HepG2 (cell line): Measurements from ENCODE around the gene TBC1D14. TPM values are rescaled to one million over a fixed set of nuclear protein-coding genes. Genes with fewer than 3 reads are reported as not detected.

Experiments used
- AGO1 ChIP-seq: fragments of 200-400 bp; formaldehyde crosslinking; IDR thresholded peaks from 2 replicates; pipeline ENCODE4 v1.6.1; 2017; ENCODE audit warnings: mild to moderate bottlenecking, low read depth, low read length, moderate library complexity; ENCODE audit not compliant: poor library complexity, severe bottlenecking
- CENPX ChIP-seq: sonication (generic); formaldehyde crosslinking; IDR thresholded peaks from 2 replicates; pipeline ENCODE4 v1.9.0; 2021; ENCODE audit warnings: mild to moderate bottlenecking, missing genetic modification reagents, moderate library complexity
- DR1 ChIP-seq: sonication (generic); formaldehyde crosslinking; IDR thresholded peaks from 2 replicates; pipeline ENCODE4 v1.8.0; 2021; ENCODE audit warnings: mild to moderate bottlenecking, missing genetic modification reagents, inconsistent platforms
- IRF2 ChIP-seq: IDR thresholded peaks from 2 replicates; pipeline ENCODE4 v1.6.1; 2018; ENCODE audit warnings: missing genetic modification reagents, missing compliant biosample characterization
- MAFF ChIP-seq: IDR thresholded peaks from 2 replicates; pipeline ENCODE4 v1.6.1; 2011; ENCODE audit warnings: low read depth, low read length, improper control_type of control experiment
- MXI1 ChIP-seq: IDR thresholded peaks from 3 replicates; pipeline ENCODE4 v1.6.1; 2012; ENCODE audit warnings: low read depth, low read length, inconsistent platforms, borderline replicate concordance
- MZF1 ChIP-seq: sonication (generic); formaldehyde crosslinking; IDR thresholded peaks from 2 replicates; pipeline ENCODE4 v1.8.1; 2023; ENCODE audit warnings: mild to moderate bottlenecking, missing genetic modification reagents, borderline replicate concordance
- RAD51 ChIP-seq: fragments of 450-650 bp; IDR thresholded peaks from 2 replicates; pipeline ENCODE4 v1.6.1; 2016; ENCODE audit warnings: borderline replicate concordance
- RORA ChIP-seq: sonication (generic); formaldehyde crosslinking; IDR thresholded peaks from 2 replicates; pipeline ENCODE4 v1.5.0; 2020; ENCODE audit warnings: mild to moderate bottlenecking, missing genetic modification reagents, moderate library complexity
- XRCC5 ChIP-seq: fragments of 200-400 bp; formaldehyde crosslinking; optimal IDR thresholded peaks from 2 replicates; pipeline ENCODE3; 2017; ENCODE audit warnings: mild to moderate bottlenecking, low read length
- ZBTB1 ChIP-seq: sonication (generic); formaldehyde crosslinking; IDR thresholded peaks from 2 replicates; pipeline ENCODE4 v1.4.0; 2020; ENCODE audit warnings: missing genetic modification reagents, borderline replicate concordance
- ZFP82 ChIP-seq: sonication (generic); formaldehyde crosslinking; IDR thresholded peaks from 2 replicates; pipeline ENCODE4 v1.5.1; 2020; ENCODE audit warnings: mild to moderate bottlenecking, missing genetic modification reagents, borderline replicate concordance
- ZNF326 ChIP-seq: sonication (generic); formaldehyde crosslinking; IDR thresholded peaks from 2 replicates; pipeline ENCODE4 v1.4.0; 2020; ENCODE audit warnings: missing genetic modification reagents, borderline replicate concordance
- ZNF556 ChIP-seq: sonication (generic); formaldehyde crosslinking; IDR thresholded peaks from 2 replicates; pipeline ENCODE4 v1.4.0; 2020; ENCODE audit warnings: mild to moderate bottlenecking, missing genetic modification reagents, borderline replicate concordance
- polyA plus RNA-seq, 8 experiments: library from polyadenylated mRNA; depleted of rRNA in 3 of 8; stranded (reverse) in 7 of 8; unstranded in 1 of 8; fragments of >200 nt; fragmentation: Illumina TruSeq in 4 of 8; extraction: Trizol in 4 of 8; gene quantifications; 2 replicates each; pipeline versions ENCODE4 v1.2.1 to v1.2.3, GENCODE V29; 2011 to 2016; ENCODE audit warnings: low read depth in 4 of 8, missing spikeins in 1 of 8, mixed read lengths in 1 of 8; ENCODE audit not compliant: insufficient read depth in 1 of 8
- total RNA-seq, 5 experiments: library from RNA; depleted of rRNA; stranded (reverse); fragments of >200 nt; fragmentation: Illumina TruSeq; extraction: Trizol; gene quantifications; 2 replicates each; pipeline ENCODE4 v1.2.3, GENCODE V29; 2016; ENCODE audit warnings: low read depth in 1 of 5
- TF ChIP-seq, protein P1 (sequence below): sonication (generic); formaldehyde crosslinking; IDR thresholded peaks from 2 replicates; pipeline ENCODE4 v1.4.0; 2020; ENCODE audit warnings: low read depth, mild to moderate bottlenecking, missing genetic modification reagents
- TF ChIP-seq, protein P2 (sequence below): sonication (generic); formaldehyde crosslinking; IDR thresholded peaks from 2 replicates; pipeline ENCODE4 v1.4.0; 2020; ENCODE audit warnings: missing genetic modification reagents
- TF ChIP-seq, protein P3 (sequence below): sonication (generic); formaldehyde crosslinking; IDR thresholded peaks from 2 replicates; pipeline ENCODE4 v1.5.1; 2020; ENCODE audit warnings: mild to moderate bottlenecking, missing genetic modification reagents
- TF ChIP-seq, protein P4 (sequence below): sonication (generic); formaldehyde crosslinking; IDR thresholded peaks from 2 replicates; pipeline ENCODE4 v1.4.0; 2020; ENCODE audit warnings: missing genetic modification reagents
- TF ChIP-seq, protein P5 (sequence below): sonication (generic); formaldehyde crosslinking; IDR thresholded peaks from 2 replicates; pipeline ENCODE4 v1.5.0; 2020; ENCODE audit warnings: mild to moderate bottlenecking, missing genetic modification reagents

The TBC1D14 gene
- total and polyA plus RNA-seq, 2 of the 13 experiments (the other 11 are each of a cell fraction or from before 2014, with no cell fraction given): 29.5 to 46.5 TPM

DNA sequence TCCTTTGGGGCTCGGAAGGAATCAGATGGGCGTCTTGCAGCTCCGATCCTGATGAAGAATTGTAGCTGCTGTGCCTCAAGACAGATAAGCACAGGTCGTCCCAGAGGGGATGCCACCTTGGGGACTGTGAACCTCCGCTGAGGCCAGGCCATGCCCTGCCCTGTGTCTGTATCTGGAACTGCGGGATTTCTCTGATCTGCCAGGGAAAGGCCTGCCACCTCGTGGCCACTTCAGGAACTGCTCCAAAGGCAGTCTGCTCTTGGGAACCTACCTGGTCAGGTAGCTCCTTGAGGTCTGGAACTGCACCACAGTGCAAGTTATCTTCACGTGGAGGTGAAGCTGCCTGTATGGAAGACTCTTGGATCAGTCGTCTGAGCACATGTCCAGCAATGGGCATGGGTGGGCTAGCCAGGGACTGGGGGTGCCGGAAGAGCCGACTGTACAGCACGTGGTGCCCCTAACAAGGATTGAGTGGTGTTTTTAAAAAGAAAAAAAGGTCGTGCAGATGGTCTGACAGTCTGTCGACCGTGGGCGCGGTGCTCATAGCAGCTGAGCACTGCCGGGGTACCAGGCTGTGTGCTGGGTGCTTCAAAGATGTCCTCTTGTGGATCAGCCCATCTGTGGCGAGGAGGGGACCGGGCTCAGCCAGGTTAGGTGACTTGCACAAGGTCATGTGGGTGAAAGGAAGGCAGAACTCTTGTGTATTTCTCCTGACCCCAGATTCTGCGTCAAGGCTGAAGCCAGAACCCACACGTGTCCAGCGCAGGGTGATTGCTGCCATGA, 161.3 kb downstream of the TBC1D14 start (continued):
- no peak for TF ChIP-seq AGO1
- no peak for TF ChIP-seq RAD51
- TF ChIP-seq IRF2 (CRISPR knock-in tag): peak; percentile 75
- no peak for TF ChIP-seq ZFP82 (CRISPR knock-in tag)
- TF ChIP-seq RORA (CRISPR knock-in tag): no peak
- TF ChIP-seq ZNF556 (CRISPR knock-in tag): 0 out of 2 replicates have a peak, but pooled peaks have one; percentile 32
- TF ChIP-seq XRCC5: peak; percentile 62
- TF ChIP-seq, protein P1, sequence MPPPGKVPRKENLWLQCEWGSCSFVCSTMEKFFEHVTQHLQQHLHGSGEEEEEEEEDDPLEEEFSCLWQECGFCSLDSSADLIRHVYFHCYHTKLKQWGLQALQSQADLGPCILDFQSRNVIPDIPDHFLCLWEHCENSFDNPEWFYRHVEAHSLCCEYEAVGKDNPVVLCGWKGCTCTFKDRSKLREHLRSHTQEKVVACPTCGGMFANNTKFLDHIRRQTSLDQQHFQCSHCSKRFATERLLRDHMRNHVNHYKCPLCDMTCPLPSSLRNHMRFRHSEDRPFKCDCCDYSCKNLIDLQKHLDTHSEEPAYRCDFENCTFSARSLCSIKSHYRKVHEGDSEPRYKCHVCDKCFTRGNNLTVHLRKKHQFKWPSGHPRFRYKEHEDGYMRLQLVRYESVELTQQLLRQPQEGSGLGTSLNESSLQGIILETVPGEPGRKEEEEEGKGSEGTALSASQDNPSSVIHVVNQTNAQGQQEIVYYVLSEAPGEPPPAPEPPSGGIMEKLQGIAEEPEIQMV: peak; percentile 82; the same call in 1 of the 2 replicates
- TF ChIP-seq, protein P2, sequence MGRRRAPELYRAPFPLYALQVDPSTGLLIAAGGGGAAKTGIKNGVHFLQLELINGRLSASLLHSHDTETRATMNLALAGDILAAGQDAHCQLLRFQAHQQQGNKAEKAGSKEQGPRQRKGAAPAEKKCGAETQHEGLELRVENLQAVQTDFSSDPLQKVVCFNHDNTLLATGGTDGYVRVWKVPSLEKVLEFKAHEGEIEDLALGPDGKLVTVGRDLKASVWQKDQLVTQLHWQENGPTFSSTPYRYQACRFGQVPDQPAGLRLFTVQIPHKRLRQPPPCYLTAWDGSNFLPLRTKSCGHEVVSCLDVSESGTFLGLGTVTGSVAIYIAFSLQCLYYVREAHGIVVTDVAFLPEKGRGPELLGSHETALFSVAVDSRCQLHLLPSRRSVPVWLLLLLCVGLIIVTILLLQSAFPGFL: no peak
- no peak for TF ChIP-seq MZF1 (CRISPR knock-in tag)
- no peak for TF ChIP-seq ZBTB1 (CRISPR knock-in tag)
- no peak for TF ChIP-seq MAFF
- TF ChIP-seq, protein P3, sequence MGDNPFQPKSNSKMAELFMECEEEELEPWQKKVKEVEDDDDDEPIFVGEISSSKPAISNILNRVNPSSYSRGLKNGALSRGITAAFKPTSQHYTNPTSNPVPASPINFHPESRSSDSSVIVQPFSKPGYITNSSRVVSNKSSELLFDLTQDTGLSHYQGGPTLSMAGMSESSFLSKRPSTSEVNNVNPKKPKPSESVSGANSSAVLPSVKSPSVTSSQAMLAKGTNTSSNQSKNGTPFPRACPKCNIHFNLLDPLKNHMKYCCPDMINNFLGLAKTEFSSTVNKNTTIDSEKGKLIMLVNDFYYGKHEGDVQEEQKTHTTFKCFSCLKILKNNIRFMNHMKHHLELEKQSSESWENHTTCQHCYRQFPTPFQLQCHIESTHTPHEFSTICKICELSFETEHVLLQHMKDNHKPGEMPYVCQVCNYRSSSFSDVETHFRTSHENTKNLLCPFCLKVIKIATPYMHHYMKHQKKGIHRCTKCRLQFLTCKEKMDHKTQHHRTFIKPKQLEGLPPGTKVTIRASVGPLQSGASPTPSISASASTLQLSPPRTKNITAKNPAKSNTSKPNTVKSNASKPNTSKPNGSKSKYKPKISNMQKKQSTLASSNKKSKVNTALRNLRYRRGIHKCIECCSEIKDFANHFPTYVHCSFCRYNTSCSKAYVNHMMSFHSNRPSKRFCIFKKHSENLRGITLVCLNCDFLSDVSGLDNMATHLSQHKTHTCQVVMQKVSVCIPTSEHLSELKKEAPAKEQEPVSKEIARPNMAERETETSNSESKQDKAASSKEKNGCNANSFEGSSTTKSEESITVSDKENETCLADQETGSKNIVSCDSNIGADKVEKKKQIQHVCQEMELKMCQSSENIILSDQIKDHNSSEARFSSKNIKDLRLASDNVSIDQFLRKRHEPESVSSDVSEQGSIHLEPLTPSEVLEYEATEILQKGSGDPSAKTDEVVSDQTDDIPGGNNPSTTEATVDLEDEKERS: 0 out of 2 replicates have a peak, but pooled peaks have one; percentile 16
- peak; percentile 39; the same call in 1 of the 3 replicates for TF ChIP-seq MXI1
- no peak for TF ChIP-seq CENPX (CRISPR knock-in tag)
- no peak for TF ChIP-seq DR1 (CRISPR knock-in tag)
- no peak for TF ChIP-seq ZNF326
- TF ChIP-seq, protein P4, sequence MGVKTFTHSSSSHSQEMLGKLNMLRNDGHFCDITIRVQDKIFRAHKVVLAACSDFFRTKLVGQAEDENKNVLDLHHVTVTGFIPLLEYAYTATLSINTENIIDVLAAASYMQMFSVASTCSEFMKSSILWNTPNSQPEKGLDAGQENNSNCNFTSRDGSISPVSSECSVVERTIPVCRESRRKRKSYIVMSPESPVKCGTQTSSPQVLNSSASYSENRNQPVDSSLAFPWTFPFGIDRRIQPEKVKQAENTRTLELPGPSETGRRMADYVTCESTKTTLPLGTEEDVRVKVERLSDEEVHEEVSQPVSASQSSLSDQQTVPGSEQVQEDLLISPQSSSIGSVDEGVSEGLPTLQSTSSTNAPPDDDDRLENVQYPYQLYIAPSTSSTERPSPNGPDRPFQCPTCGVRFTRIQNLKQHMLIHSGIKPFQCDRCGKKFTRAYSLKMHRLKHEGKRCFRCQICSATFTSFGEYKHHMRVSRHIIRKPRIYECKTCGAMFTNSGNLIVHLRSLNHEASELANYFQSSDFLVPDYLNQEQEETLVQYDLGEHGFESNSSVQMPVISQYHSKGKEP (CRISPR knock-in tag): no peak
- TF ChIP-seq, protein P5, sequence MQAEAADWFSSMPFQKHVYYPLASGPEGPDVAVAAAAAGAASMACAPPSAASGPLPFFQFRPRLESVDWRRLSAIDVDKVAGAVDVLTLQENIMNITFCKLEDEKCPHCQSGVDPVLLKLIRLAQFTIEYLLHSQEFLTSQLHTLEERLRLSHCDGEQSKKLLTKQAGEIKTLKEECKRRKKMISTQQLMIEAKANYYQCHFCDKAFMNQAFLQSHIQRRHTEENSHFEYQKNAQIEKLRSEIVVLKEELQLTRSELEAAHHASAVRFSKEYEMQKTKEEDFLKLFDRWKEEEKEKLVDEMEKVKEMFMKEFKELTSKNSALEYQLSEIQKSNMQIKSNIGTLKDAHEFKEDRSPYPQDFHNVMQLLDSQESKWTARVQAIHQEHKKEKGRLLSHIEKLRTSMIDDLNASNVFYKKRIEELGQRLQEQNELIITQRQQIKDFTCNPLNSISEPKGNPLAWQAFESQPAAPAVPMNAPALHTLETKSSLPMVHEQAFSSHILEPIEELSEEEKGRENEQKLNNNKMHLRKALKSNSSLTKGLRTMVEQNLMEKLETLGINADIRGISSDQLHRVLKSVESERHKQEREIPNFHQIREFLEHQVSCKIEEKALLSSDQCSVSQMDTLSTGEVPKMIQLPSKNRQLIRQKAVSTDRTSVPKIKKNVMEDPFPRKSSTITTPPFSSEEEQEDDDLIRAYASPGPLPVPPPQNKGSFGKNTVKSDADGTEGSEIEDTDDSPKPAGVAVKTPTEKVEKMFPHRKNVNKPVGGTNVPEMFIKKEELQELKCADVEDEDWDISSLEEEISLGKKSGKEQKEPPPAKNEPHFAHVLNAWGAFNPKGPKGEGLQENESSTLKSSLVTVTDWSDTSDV: no peak; the same call in 1 of the 2 replicates
